Effector memory CD4-positive, alpha-beta T cell (primary cell): ENCODE measurements around the gene C18orf32.
"Not testable (repeated sequence)": the region's sequence is repeated elsewhere in the genome, so short reads cannot be mapped to it uniquely, and the experiment has no call there.

Experiments used
- DNase-seq, 3 donors: peaks; one replicate each; pipeline ENCODE4 v3.0.0-alpha.2; 2020
- H3K27ac ChIP-seq: 2 replicates; pipeline ENCODE4 v1.7.0; 2013; ENCODE audit warnings: mild to moderate bottlenecking, low read length, moderate library complexity; ENCODE audit not compliant: insufficient read depth, poor library complexity, severe bottlenecking
- H3K27me3 ChIP-seq: replicated peaks from 2 replicates; pipeline ENCODE4 v1.7.0; 2013; ENCODE audit warnings: mild to moderate bottlenecking, low read length; ENCODE audit not compliant: insufficient read depth, control insufficient read depth, poor library complexity, severe bottlenecking
- H3K36me3 ChIP-seq: 2 replicates; pipeline ENCODE4 v1.7.0; 2013; ENCODE audit warnings: mild to moderate bottlenecking, low read length, moderate library complexity; ENCODE audit not compliant: control insufficient read depth, insufficient read depth
- H3K4me1 ChIP-seq: 2 replicates; pipeline ENCODE4 v1.7.0; 2013; ENCODE audit warnings: low read length, mild to moderate bottlenecking; ENCODE audit not compliant: control insufficient read depth, insufficient read depth, poor library complexity, severe bottlenecking
- H3K4me3 ChIP-seq: 2 replicates; pipeline ENCODE4 v1.7.0; 2013; ENCODE audit warnings: low read length, low read depth, mild to moderate bottlenecking; ENCODE audit not compliant: insufficient read depth, poor library complexity, severe bottlenecking
- H3K9me3 ChIP-seq: 2 replicates; pipeline ENCODE4 v1.7.0; 2013; ENCODE audit warnings: mild to moderate bottlenecking, low read length, moderate library complexity; ENCODE audit not compliant: control insufficient read depth

C18orf32 gene

DNA sequence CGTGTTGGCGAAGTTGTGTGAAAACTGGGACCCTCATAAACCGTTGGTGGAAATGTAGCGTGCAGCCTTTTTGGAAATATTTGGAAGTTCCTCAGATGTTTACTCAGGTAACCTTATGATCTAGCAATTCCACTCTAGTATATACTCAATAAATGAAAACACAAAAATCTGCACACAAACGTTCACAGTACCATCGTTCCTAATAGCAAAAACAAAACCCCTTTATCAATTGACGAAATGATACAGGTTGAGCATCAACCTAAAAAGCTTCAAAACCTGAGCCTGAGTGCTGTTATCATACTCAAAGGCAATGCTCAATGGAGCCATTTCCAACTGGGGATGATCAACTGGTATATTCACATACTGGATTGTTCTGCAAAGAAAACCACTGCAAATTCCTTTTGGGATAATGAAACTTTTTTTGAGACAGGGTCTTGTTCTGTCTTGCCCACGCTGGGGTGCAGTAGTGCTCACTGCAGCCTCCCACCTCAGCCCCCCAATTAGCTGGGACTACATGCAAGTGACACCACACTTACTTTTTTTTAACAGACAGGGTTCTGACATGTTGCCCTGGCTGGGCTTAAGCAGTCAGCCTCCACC is 777 bp upstream of the C18orf32 start:
- Histone ChIP-seq H3K27me3 (no peaks in the 10 kb centered on the region), H3K4me1 (peaks cover 34% of the 10 kb centered on the region), H3K9me3 (no peaks in the 10 kb centered on the region), H3K27ac (peak overlapping the region; percentile 87), H3K36me3 (peaks cover 27% of the 10 kb centered on the region), H3K4me3 (peak overlapping the region; percentile 61)
- DNase-seq = no peak

DNA sequence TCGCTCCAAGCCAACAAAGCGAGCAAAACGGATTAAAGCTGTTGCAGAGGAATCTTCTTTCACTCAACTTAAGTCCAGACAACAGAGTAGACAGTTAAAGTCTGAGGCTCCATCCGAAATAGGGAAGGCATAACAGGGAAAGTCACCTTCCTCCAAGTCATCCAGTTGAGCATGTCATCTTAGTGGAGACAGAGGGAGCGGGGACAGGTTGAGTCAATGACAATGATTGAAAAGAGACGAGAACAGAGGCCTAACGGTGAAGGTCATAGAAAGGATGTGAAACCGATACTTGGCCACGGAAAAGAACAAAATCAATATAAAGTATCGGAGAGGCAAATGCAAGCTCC is 455 bp downstream of the C18orf32 start:
- H3K4me1 ChIP-seq = peaks cover 32% of the 10 kb centered on the region
- H3K36me3 ChIP-seq = peaks cover 37% of the 10 kb centered on the region
- H3K4me3 ChIP-seq = peak overlapping the region; percentile 61
- no peaks in the 10 kb centered on the region for H3K27me3 ChIP-seq
- H3K27ac ChIP-seq = peak overlapping the region; percentile 87
- H3K9me3 ChIP-seq = no peaks in the 10 kb centered on the region
- no peak for DNase-seq

DNA sequence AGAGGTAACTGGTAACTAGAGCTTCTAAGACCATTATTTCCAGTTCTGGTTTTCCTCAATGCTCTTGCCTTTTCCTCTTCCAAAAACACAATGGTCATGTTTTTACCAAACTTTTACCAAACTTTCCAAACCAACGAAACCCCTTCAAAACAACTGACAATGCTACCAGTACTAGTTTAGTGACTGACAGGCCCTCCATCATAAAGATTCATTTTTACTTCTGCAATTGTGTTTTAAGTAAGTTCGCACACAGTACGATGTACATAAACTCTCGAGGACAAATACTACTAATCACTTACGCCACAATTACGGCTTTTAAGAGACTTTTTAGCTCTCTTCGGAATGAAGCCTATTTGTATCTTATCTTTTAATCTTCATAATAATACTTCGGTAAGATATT is 900 bp downstream of the C18orf32 start:
- Histone ChIP-seq H3K36me3 (peaks cover 42% of the 10 kb centered on the region), H3K4me1 (peaks cover 28% of the 10 kb centered on the region), H3K9me3 (no peaks in the 10 kb centered on the region), H3K27me3 (no peaks in the 10 kb centered on the region), H3K4me3 (peak overlapping the region; percentile 61), H3K27ac (peak overlapping the region; percentile 87)
- DNase-seq = no peak

DNA sequence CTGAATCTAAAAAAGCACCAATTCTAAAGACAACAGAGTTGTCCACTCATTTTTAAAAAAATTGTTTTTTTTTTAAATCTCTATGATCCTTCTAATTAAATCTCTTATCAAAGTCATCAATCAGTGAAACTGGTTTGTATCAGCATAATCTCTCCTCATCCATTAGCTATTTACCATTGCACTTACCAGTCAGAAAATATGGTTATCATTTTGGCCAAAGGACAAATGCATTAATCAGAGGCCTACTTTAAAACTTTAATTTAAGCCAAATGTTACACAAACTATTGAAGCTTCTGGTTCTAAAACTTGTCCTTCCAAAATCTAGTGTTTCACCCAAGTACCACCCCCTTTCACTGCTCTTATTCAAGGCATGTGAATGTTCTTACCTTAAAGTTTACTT is 3.8 kb downstream of the C18orf32 start:
- DNase-seq = no peak
- no peaks in the 10 kb centered on the region for H3K27me3 ChIP-seq
- H3K36me3 ChIP-seq = peaks cover 37% of the 10 kb centered on the region
- no peak overlapping the region for H3K4me3 ChIP-seq
- H3K27ac ChIP-seq = no peak overlapping the region
- peaks cover 17% of the 10 kb centered on the region for H3K4me1 ChIP-seq
- H3K9me3 ChIP-seq = no peaks in the 10 kb centered on the region

DNA sequence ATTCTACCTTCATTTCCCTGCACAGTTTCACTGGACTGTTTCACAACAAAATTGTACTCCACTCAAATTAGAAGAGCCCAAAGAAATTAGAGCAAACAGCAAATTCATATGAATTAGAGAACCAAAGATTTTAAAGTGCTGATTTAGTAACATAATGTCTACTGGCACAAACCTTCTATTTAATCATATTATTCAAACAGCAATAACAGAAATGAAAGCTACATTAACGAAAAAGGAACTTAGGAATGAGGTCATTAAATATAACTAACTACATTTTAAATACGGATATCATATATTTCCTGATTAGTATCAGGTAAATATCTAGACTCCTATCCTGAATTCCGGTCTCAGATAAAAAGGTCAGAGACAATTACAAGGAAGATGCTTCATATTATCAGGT is 5.1 kb downstream of the C18orf32 start:
- no peaks in the 10 kb centered on the region for H3K27me3 ChIP-seq
- DNase-seq = no peak
- no peak overlapping the region for H3K27ac ChIP-seq
- H3K9me3 ChIP-seq = no peaks in the 10 kb centered on the region
- H3K36me3 ChIP-seq = peaks cover 37% of the 10 kb centered on the region
- no peak overlapping the region for H3K4me3 ChIP-seq
- peaks cover 13% of the 10 kb centered on the region for H3K4me1 ChIP-seq

DNA sequence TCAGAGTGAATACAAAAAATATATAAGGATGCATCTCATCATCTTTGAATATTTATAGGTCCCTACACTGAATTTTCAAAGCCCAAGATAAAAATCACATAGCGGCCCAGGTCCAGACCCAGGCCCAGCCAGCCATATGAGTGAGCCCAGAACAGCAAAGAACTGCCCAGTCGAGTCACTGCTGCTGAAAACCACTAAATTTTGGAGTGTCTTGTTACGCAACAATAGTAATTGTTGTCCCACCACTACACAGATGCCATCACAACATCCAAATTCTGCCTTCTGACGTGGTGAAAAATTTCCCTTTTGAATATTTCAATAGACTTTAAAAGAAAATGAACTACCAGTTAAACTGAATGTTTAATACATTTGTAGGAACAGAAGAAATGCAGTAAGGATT is 5.7 kb downstream of the C18orf32 start:
- Histone ChIP-seq H3K4me3 (no peak overlapping the region), H3K9me3 (no peaks in the 10 kb centered on the region), H3K4me1 (peaks cover 13% of the 10 kb centered on the region), H3K27me3 (no peaks in the 10 kb centered on the region), H3K36me3 (peaks cover 37% of the 10 kb centered on the region), H3K27ac (no peak overlapping the region)
- no peak for DNase-seq

DNA sequence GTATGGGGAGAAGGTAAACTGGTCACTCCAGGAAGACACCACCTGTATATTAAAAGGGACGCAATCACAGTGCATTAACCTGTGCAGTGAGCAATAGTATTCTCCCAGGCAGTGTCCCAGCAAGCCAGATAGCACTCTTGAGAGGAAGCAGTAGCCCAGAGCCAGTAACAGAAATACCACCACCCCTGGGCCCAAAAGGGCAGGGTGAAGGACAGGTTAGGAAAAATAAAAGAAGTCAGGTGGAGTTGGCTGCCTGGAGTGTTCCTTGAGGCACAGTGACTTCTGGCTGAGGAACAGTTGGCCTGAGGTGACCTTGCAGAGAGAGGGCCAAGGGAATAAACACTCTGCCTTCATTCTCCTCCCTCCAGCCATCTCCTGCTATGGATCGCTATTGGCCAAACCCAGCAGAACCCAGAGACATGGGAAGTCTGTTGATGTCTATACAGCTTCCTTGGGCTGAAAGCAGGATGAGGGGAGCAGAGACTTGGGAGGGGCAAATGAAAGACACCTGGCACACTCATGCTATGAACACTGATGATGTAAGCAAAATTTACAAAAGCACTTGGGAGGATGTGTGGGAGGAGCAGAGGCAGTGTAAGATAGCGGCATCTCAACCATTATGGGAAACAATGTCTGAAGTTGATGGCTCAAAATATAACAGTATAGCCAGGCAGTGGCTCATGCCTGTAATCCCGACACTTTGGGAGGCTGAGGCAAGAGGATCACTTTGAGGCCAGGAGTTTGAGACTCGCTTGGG is 7.5 kb downstream of the C18orf32 start:
- Histone ChIP-seq H3K9me3 (no peaks in the 10 kb centered on the region), H3K27me3 (no peaks in the 10 kb centered on the region), H3K36me3 (peaks cover 37% of the 10 kb centered on the region), H3K27ac (no peak overlapping the region), H3K4me1 (no peaks in the 10 kb centered on the region), H3K4me3 (no peak overlapping the region)
- DNase-seq = no peak

DNA sequence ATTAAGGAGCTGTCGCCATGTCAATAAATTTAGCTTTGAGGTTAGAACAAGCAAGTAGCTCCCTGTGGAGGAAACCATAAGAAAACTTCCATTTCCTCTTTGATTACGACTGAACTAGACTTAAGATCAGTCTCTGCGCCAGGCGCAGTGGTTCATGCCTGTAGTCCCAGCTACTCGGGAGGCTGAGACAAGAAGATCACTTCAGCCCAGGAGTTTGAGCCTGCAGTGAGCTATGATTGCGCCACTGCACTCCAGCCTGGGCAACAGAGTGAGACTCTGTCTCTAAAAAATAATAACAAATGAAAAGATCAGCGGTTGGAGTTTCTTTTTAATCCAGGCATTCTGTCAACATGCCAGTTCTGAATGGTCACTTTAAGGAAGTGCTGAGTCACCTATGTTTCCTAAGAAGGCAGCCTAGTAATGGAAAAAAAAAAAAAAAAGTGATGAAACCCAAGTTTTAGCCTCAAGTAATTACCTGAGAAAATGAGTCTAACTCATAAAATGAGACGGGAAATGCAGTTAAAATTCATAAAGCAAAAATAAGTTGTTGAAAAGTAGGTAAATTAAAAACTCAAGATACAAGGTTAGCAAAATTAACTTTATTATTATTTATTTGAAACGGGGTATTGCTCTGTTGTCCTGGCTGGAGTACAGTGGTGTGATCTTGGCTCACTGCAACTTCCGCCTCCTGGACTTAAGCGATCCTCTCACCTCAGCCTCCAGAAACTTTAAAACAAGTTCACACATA is 10.2 kb downstream of the C18orf32 start:
- Histone ChIP-seq H3K4me1 (no peaks in the 10 kb centered on the region), H3K4me3 (no peak overlapping the region), H3K27me3 (no peaks in the 10 kb centered on the region), H3K36me3 (peaks cover 21% of the 10 kb centered on the region), H3K27ac (no peak overlapping the region), H3K9me3 (no peaks in the 10 kb centered on the region)
- DNase-seq = no peak

DNA sequence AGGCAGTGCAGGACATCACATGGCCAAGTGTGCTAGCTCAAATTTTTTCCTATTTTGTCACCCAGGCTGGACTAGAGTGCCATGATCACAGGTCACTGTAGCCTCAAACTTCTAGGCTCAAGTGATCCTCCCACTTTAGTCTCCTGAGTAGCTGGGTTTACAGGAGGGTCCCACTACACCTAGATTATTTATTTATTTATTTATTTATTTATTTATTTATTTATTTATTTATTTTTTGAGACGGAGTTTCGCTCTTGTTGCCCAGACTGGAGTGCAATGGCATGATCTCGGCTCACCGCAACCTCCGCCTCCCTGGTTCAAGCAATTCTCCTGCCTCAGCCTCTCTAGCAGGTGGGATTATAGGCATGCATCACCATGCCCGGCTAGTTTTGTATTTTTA is 12.1 kb downstream of the C18orf32 start:
- H3K9me3 ChIP-seq, H3K4me1 ChIP-seq, DNase-seq, H3K36me3 ChIP-seq, H3K4me3 ChIP-seq, H3K27ac ChIP-seq, H3K27me3 ChIP-seq: not testable (repeated sequence)

DNA sequence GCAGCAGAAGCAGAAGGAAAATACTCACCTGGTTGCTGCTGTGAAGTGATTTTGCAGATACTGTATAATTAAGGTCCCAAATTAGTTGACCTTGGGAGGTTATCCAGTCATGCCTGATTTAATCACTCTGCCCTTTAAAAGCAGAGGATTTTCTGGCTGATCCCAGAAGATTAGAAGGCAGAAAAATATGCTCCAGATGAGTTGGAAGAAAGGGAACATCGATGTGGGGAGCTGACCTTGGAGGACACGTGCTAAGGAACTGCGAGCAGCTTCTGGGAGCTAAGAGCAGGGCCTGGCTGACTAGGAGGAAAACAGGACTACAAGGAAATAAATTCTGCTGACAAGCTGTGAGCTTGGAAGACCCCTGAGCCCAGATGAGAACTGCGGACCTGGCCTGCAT is 13.3 kb downstream of the C18orf32 start:
- no peak overlapping the region for H3K4me3 ChIP-seq
- no peaks in the 10 kb centered on the region for H3K36me3 ChIP-seq
- no peaks in the 10 kb centered on the region for H3K4me1 ChIP-seq
- DNase-seq = no peak
- no peak overlapping the region for H3K27ac ChIP-seq
- H3K27me3 ChIP-seq = no peaks in the 10 kb centered on the region
- H3K9me3 ChIP-seq = no peaks in the 10 kb centered on the region
